HCEC 1CT (cell line): ENCODE data around the gene OPCML.

Experiments used
- DNase-seq: peaks from one replicate; pipeline ENCODE4 v3.0.0-alpha.2; 2017

Gene OPCML

DNA sequence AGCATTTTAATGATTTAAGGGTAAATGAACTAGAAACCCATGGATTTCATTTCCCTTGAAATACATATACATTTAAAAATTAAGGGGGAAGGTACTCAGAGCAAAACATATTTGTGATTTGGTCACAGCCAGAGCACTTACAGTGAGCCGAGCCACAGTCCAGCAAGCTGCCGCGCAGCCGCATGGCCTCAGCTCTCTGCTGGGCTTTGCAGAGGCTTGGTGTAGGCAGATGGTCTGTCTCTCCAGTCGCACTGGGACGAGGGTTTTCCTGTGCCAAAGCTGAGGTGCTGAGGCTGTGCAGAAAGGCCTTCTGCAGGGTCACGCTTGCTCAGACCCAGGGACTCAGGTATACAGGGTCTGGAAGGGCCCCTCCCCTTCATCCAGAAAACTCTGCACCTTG is 367.3 kb downstream of the OPCML start:
- no peak for DNase-seq

- no peak for DNase-seq
Measured at GRCh38 chr11:133163463-133164419, 368.6 kb downstream of the OPCML start.

- DNase-seq, result no peak
Measured at GRCh38 chr11:133162227-133162626, 370.1 kb downstream of the OPCML start.

- no peak for DNase-seq
Measured at GRCh38 chr11:133160754-133161153, 371.5 kb downstream of the OPCML start.

GRCh38 chr11:133156986-133157745 is 375.1 kb downstream of the OPCML start:
- no peak for DNase-seq

- no peak for DNase-seq
Measured at GRCh38 chr11:133154781-133155180, 377.5 kb downstream of the OPCML start.

GRCh38 chr11:133154076-133154475 is 378.2 kb downstream of the OPCML start:
- no peak for DNase-seq

DNA sequence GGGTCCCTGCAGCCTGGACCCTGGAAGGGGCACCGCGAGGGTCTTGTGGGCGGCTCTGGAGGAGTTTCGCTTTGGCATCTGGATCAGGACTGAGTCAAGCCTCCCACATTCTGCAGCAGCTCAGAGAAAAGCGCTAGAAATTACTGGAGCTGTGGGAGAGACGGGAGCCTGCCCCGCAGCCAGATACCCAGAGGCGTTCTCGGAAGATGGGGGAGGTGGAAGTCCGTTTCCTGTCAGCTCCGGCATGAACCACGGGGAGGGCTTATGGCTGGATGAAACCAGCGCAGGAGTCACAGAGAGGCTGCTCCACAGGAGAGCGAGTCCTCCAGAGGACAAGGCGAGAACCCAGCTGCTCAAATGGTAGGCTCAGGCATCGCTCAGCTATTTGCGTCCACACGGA is 379.3 kb downstream of the OPCML start:
- no peak for DNase-seq

DNA sequence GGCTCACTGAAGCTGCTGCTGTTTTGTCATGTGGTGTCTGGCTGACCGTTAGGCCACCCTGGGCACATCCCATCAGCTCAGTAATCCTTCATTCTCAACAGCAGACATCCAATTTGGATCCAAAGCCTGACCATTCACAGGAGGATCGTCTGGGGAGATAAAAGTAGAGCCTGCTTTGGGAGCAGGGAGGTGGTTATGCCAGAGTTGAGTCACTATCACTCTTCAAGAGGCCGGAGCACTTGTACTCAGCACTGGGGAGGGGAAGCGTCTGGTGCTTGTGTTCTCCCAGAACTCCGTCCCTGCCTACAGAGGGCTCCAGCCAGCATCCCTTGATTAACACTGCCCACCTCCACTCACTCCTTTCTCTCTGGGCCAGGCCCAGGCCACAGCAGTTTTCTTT is 382.6 kb downstream of the OPCML start:
- no peak for DNase-seq

DNA sequence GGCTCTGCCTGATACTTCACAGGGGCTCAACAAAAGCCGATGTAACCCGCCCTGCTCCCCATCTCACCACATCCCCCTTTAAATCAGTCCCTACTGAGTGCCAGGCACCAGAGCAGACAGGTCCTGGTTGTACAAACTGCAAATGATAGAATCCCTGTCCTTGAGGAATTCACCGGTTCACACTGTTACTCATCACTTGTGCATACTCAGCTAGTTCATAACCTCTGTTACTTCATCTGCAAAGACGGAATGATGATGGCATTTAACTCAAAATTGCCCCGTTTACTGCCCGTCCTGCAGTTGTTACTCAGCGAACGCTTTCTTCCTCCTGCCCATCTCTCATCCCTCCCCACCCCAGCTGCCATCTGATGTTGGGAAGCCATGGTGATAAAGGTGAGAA is 384.7 kb downstream of the OPCML start:
- no peak for DNase-seq

- DNase-seq, result no peak
Measured at GRCh38 chr11:133146697-133147306, 385.5 kb downstream of the OPCML start.

DNA sequence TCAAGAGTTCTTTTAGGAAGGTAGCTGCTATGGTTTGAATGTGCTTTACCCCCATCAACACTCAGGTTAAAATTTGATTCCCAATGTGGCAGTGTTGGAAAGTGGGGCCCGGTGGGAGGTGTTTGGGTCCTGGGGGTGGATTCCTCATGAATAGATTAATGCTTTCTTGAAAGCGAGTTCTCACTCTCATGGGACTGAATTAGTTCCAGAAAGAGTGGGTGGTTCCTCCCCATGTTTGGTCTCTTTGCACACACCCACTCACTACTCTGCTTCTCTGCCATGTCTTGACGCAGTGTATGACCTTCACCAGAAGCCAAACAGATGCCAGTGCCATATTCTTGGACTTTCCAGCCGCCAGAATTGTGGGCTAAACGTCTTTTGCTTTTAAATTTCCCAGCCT is 394.4 kb downstream of the OPCML start:
- no peak for DNase-seq

GRCh38 chr11:133137270-133137669 is 395.0 kb downstream of the OPCML start:
- DNase-seq, result no peak

DNA sequence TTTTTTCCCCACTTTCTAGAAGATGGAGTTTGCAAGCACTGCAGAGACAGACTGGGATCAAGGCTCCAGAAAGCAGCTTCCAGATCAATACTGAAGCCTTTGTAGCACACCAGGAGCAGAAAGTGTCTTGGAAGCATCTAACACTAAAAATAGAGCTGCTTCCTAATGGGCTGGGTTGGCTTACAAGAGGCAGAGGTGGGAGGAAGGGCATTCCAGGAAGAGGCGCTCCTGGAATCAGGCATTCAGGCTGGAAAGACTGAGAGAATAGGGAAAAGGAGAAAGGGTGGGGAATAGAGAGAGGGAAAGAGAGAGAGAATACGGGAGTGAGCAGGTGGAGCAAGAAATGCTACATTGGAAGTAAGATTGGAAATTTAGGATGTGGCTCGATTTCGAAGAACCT is 395.9 kb downstream of the OPCML start:
- no peak for DNase-seq

GRCh38 chr11:133134314-133135173 is 397.8 kb downstream of the OPCML start:
- DNase-seq, result no peak

- no peak for DNase-seq
Measured at GRCh38 chr11:133133606-133134005, 398.7 kb downstream of the OPCML start.

GRCh38 chr11:133133050-133133449 is 399.3 kb downstream of the OPCML start:
- no peak for DNase-seq

DNA sequence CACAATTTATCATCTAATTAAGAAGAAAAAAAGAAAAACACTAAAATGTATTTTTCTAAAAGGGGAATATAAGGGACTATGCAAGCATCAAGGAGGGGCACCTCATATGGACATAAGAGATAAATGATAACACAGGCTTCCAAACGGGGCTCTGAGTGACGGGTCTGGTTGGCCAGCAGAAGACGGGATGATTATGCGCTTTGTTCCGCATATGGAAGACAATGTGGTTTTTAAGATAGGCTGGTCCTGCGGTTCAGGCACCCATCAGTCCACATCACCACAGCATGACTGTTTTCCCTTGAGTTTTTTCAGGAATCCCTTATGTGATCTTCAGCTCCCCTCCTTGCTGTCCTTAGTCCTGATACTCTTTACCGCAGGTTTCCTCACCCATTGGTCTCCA is 404.6 kb downstream of the OPCML start:
- no peak for DNase-seq

DNA sequence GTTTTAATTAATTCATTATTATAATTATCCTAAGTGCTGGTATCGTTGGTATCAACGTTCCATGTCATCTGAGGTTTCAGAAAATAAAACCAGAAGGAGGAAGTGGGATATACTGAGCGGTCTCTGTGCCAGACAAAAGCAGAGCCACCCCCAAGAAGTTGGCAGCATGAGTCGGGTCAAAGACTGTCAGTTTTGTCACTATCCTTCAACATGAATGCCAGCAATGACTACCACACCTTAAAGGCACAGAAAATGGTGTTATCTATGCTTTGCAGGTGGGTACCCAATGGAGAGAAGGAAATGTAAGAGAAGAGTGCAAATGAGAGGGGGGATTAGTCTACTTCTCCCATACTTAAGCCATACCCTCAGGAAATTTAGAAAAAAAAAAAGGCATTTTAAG is 408.5 kb downstream of the OPCML start:
- no peak for DNase-seq

DNA sequence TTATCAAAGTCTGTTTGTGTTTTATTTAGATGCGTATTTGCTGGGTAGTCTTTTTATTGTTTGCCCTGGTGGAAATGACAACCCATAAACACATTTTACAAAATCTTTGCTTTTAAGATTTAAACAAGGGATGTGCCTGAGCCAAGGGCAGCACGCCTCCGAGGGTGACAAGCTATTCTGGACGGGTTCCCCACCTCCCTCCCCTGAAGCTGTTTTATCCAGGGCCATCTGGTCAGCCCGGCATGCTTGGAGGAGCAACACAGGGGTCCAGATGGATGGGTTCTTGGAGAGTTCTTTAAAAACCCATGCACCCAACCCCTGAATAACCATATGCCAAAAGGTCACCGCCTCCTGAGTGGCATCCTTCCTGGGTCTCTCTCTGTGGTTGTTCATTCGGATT is 408.9 kb downstream of the OPCML start:
- no peak for DNase-seq

DNA sequence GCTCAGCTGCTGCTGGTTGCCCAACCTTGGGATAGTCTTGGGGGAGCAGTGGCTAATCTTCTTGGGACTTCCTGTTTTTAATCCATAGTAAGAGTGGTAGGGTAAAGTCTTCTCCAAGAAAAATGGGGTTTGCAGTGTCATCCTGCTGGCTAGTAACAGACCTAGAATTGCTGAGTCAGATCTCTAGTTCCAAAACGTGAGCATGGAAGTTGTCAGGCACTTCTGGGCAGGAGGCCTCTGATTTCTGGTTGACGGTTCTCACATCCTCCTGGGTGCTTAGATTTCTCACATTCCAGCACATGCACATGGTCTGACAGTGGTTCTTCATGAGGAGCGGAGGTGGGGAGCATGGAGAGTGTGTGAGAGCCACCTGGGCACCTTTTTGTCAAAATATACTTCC is 410.0 kb downstream of the OPCML start:
- no peak for DNase-seq

DNA sequence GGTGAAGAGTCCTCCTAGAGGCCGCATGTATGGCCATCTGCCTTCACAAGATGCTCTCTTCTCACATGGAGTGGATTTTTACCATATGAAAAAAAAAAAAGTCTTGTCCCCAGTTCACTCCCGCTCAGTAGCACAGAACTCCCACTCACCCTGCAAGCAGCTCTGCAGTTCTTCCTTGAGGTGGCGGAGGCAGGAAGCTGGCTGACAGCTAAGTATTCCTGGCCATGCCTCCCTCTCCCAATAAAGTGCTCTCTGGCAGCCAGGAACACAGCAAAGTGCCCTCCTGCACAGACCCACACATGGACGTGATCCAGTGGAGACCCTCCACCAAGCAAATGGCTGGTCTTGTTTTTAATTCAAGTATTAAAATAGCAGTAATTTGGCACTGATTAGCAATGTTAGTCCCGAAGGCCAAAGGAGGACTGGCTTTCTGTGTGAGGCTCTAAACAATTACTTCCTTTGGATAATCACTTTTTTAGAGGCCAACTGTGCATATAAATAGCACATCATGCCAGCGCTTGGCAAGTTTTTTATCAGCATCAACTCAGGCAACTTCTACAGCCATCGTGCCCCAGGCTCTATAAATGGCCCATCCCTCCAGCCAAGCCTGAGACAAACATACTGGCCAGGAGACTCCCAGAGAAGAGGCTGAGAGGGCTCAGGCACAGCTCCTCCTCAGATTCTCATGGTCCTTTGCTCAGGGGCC is 413.6 kb downstream of the OPCML start:
- DNase-seq, result no peak
